Epithelial cell of proximal tubule (primary cell): ENCODE data around the gene DEDD2. TPM values are rescaled to one million over a fixed set of nuclear protein-coding genes. Genes with fewer than 3 reads are reported as not detected.
"Not testable (repeated sequence)": the region's sequence is repeated elsewhere in the genome, so short reads cannot be mapped to it uniquely, and the experiment has no call there.

Source experiments
- DNase-seq: peaks from one replicate; pipeline ENCODE4 v3.0.0-alpha.2; 2011; ENCODE audit warnings: low read depth
- H3K4me3 ChIP-seq: 2 replicates; pipeline ENCODE4 v1.5.1; 2011; ENCODE audit warnings: low read depth, mild to moderate bottlenecking, low read length
- CTCF ChIP-seq: conservative IDR thresholded peaks from 2 replicates; pipeline ENCODE4 v1.5.1; 2012; ENCODE audit warnings: low read depth, mild to moderate bottlenecking, low read length
- total RNA-seq: library from RNA; depleted of rRNA; stranded (reverse); fragments of >200 nt; gene quantifications from 2 replicates; pipeline ENCODE4 v1.2.3, GENCODE V29; 2015

DEDD2 gene
- 29.9 and 56.4 TPM in 2 replicates for total RNA-seq

- no peak for TF ChIP-seq CTCF
- peak; percentile 70 for DNase-seq
- peak within 1 kb of the TSS; percentile 77 for H3K4me3 ChIP-seq
Measured at GRCh38 chr19:42217520-42218437, at the start of gene DEDD2. DEDD2 (minus strand) TSS chr19:42217677; CDS start chr19:42217007, 670 bp downstream.

- DNase-seq, H3K4me3 ChIP-seq: not testable (repeated sequence)
Measured at GRCh38 chr19:42266928-42267603, 49.6 kb upstream of the DEDD2 start.

GRCh38 chr19:42266105-42266504 lies 48.6 kb upstream of the DEDD2 start:
- not testable (repeated sequence) for H3K4me3 ChIP-seq, DNase-seq

- H3K4me3 ChIP-seq: no peak overlapping the region
- no peak for TF ChIP-seq CTCF
- DNase-seq: no peak
Measured at GRCh38 chr19:42261763-42262162, 44.3 kb upstream of the DEDD2 start.

GRCh38 chr19:42257842-42258241 lies 40.4 kb upstream of the DEDD2 start:
- not testable (repeated sequence) for DNase-seq

GRCh38 chr19:42255766-42256745 lies 38.6 kb upstream of the DEDD2 start:
- no peak for DNase-seq
- no peak for TF ChIP-seq CTCF
- H3K4me3 ChIP-seq: peak overlapping the region; percentile 99

More at GRCh38 chr19:42257842-42258241, 40.4 kb upstream of the DEDD2 start:
- not testable (repeated sequence) for H3K4me3 ChIP-seq

DNA sequence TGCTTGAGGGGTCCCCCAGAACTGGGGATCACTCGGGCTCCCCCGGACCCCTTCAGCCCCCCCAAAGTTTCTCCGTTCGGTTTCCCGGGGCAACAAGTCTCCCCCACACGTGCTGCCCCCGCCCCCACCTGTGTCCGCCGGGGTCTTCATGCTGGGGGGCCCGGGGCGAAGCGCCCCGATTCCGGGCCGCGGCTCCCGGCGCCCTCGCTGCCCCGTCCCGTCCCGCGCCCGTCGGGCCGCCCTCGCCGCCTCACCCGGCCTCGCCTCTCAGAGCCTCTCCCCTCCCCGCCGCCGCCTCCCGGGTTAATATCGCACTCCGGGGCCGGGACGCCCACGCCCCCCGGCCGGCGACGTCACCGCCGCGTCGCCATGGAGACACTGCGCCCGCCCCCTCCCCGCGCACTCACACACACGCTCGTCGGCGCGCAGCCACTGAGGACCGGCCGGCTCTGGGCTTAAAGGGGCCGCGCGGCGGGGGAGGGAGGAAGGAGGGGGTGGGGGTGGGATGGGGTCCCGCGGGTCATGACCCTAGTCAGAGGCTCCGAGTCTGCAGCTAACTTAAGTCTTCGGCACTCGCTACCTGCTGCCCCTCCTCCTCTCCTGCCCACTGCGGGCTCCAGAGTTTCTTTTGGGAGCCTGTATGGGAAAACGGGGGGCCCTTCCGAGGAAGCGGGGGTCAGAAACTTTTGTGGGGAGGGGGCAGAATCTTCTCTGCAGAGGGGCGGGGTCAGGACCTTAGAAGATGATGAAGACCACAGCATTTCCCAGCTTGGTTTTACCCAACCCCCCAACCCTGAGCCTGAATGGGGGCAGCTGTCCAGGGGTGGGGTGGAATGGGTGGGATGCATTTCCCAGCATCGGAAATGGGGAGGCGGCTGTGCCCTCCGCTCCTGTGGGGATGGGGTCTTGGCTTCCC lies 37.6 kb upstream of the DEDD2 start, which contains the start of gene ERF:
Gene ERF, minus strand, starts transcription at position 279 of the 916 bp plus-strand sequence. Its CDS starts 129 bp downstream, at position 150.
- DNase-seq: no peak
- no peak for TF ChIP-seq CTCF

More for the DNA sequence above, 37.6 kb upstream of the DEDD2 start, which contains the start of gene ERF:
- peak within 1 kb of the TSS; percentile 99 for H3K4me3 ChIP-seq
